ENCODE data around the gene PTTG1IP. TPM values are rescaled to one million over a fixed set of nuclear protein-coding genes. Genes with fewer than 3 reads are reported as not detected.

The PTTG1IP gene
- polyA plus RNA-seq, 3 donors, result 279 to 290 (median 279) TPM

DNA sequence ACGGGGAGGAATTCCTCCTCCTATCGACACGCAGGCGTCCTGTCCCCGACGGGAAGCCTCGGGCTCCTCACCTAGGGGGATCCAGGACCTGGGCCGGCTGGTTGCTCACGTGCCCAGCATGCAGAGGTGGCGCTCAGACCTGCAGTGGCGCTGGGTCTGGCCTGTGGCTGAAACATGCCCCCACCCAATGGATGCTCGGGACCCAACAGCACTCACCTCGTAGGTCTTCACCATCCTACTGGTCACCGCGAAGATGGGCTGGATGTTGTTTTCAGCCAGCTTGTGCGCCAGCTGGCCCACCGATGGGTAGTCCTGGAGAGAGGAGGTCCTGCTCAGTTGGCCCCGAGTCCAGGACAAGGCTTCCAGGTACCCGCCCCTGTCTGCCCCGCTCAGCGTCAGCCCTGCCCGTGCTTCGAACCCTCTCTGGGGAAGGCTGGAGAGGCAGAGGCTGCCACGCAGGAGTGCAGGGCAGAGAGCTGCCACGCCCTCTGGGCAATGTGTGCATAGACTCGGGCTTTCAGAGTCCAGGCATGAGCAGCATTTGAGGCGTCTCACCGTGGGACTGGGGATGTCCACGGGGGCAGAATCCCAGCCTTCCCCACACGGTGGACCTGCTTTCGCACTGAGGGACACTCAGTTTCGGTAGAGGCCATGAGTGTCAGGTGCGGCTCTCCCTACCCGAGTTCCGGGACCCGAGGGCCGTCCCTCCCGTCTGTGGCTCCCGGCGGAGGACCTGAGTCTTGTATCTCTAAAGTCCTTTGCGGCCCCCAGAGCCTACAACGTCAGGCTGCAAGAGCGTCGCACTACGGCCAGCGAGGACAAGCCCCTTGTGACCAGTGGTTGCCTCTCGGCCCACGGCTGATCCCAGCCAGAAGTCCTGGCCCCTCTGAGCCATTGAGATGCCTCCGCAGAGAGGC is 25.6 kb upstream of the PTTG1IP start:
- no peak for DNase-seq

DNA sequence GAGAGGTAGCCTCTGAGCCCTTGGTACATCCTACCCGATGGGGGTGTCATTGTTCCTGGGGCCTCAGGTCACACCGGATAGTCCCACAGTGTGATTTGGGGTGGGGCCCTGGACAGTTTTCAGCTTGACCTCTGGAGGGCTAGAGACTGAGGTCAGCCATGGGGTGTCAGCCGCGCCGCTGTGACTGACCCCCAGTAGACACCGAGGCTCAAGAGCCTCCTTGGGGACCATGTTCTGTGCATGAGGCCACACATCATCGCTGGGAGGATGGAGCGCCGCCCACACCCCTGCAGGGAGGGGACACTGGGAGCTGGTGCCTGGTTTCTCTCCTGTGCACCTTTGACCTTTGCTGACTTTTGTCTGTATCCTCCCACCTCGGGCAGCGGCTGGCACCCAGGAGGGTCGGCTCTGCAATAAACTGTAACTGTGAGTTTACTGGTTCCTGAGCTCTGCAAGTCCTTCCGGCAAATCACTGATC is 24.6 kb upstream of the PTTG1IP start:
- DNase-seq, result no peak

DNA sequence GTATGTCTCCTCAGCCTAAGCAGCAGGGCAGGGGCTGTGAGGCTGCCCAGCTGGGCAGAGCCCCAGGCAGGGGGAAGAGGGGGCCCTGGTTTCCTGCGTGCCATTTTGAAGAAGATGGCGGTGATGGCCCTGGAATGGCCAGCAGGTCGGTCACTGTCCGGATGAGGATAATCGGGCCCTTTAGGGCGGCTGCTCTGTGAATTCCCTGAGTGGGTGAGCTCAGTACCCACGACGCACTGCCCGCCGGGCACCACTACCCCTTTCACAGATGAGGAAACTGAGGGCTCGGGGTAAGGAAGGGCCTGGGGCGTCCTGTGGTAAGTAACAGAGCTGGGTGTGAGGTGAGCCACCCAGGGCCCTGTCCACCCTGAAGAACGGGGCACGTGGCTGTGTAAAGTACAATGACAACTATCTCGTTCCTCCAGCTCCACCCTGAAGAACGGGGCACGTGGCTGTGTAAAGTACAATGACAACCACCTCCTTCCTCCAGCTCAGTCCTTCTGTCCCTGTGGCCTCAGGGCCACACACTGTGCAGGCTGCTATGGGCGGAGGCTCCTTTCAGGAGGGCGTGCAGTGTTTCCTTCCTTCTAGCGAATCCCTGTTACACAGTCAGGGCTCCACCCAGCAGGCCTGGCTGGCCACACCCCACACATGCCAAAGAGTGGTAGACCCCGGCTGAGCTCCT is 24.0 kb upstream of the PTTG1IP start:
- DNase-seq, result no peak

DNA sequence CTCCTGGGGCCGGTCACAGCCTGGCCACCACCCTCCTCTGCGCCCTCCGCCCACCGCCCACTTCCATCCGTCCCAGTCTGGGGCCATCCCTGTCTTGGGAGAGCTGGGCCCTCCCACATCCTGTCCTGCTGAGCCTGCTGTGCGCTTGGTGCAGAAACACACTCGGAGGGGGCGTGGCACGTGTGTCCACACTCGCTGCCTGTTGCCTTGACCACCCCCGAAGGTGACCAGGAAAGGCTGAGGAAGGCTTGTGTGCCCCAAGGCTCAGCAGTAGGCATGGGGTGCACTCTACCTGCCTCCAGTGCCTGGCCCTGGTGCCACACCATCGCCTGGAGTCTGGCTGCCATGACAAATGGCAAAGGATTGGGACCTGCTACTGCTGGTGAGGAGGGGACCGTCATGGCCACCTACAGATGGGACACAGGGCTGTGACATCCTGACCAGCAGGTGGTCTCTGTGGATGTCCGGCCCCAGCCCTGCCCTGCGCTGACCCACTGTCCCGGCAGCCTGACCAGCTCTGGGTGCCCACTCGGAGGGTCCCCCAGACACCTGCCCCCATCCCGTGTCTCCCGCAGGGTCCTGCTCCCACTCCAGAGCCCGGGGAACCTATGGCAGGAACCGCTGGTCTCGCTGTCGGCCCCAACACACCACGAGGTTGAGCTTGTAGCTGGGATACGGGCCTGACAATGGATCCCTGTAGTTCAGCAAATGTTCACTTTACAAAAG is 23.2 kb upstream of the PTTG1IP start:
- no peak for DNase-seq

DNA sequence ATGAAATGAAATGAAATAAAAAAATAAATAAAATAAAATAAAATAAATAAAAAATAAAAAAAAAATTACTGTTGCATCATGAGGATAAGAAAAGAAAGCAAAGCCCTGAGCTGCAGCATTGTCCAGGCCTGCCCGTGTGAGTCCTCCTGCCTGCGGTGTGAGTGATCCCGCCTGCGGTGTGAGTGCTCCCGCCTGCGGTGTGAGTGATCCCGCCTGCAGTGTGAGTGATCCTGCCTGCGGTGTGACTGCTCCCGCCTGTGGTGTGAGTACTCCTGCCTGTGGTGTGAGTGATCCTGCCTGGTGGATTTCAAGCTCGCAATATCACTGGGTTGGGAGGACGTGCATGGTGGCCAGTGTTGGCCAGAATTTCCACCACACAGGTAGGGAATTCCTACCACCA is 22.4 kb upstream of the PTTG1IP start:
- DNase-seq, result no peak

DNA sequence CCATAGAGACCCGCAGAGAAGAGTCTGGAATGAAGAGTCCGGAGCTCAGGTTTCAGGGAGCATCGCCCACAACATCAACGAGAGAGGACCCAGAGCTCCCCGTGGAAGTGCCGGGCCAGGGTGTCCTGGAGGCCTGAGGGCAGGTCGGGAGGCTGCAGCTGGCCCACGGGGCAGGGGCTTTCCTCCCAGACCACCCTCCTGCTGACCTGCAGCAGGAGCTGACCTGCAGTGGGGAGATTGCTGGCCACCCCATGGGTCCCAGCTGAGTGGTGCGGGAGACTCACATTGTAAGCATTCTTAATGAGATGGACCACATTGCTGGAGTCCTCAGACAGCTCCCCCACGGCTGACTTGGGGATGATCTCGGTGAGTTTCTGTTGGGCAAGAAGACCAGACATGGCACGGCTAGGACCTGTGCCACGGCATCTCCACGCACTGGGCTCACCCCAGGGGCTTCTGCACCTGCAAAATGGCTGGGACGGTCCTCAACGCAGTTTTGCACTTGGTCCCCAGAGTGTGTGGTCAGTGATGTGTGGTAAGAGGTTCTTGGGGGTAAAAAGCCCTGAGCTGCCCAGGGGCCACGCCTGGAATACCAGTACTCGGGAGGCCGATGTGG is 21.3 kb upstream of the PTTG1IP start:
- DNase-seq, result no peak

DNA sequence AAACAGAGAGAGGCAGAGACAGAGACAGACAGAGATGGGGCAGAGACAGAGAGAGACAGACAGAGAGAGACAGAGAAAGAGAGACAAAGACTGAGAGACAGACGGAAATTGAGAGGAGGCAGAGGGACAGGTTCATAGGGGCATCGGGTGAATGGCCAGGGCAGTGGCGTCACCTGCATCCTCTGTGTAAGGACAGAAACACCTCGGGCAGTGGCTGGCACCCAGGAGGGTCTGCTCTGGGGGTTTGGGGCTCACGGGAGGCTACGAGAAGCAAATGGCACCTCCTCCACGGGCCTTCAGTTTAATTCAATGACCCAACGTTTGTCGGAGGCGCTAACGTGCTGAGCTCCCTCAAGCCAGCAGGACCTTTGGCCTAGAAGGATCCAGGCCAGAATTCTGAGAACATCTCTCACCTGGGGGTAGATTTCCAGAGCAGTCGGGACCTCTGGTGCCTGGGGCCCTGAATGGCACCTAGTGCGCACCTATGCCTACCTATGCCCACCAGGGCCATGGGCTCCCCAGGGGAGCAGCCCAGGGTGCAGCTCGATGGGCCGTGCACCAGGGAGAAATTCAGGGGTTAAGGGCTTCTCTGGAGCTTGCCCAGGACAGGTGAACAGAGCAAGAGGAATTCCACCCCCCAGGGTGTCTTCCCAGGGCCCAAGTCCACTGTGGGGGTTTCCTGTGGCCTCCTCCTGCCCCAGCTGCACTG is 20.6 kb upstream of the PTTG1IP start:
- DNase-seq, result no peak

DNA sequence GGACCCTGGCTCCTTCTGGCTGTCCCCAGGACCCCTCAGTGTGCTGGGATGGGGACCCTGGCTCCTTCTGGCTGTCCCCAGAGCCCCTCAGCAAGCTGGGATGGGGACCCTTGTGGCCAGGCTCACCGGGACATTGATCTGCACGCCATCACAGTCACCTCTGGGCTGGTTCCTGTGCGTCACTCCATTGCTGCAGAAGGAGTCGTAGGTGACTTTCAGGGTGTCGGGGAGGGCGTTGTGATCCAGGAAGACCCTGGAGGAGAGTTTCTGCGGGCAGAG is 19.7 kb upstream of the PTTG1IP start:
- no peak for DNase-seq

DNA sequence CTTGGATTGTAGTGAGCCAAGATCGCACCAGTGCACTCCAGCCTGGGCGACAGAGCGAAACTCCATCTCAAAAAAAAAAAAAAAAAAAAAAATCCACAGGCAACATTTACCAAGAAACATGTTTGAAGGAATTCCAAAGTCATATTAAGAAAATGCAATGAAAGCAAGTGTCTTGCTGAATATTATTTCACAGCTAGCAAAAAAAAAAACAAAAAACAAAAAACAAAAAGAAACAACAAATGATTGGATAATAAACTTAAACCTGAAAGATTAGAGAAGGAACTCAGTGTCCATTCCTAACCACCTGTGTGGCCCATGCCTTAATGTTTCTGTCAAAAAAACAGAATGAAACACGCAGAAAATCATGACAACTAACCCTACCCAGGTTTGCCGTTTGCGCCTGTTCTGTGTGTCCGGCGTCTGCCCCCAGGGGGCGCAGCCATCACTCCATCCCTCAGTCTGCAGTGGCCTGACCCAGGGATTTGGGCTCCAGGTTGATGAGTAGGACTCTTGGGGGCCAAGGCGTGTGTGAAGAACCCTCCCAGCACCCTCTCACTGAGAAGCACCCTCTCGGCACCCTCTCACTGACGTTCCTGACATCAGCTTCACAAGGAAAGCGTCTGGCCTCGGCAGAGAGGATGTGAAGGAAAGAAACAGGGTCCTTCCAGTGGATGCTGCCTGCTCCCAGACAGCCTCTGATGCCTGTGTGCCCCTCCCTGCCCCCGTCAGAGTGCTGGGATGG is 19.2 kb upstream of the PTTG1IP start:
- no peak for DNase-seq

DNA sequence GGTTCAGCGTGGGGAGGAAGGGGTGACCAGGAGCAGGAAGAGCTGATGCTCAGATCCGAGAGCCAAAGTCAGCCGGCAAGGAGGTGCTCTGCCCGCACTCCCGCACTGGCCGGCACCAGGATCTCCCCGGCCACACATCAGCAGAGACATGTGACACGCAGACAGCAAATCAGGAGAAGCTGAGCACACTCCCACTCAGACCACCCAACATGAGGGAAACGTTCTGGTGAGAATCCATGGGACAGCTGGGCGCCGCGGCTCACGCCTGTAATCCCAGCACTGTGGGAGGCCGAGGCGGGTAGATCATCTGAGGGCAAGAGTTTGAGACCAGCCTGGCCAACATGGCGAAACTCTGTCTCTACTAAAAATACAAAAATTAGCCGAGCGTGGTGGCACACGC is 18.6 kb upstream of the PTTG1IP start:
- no peak for DNase-seq

DNA sequence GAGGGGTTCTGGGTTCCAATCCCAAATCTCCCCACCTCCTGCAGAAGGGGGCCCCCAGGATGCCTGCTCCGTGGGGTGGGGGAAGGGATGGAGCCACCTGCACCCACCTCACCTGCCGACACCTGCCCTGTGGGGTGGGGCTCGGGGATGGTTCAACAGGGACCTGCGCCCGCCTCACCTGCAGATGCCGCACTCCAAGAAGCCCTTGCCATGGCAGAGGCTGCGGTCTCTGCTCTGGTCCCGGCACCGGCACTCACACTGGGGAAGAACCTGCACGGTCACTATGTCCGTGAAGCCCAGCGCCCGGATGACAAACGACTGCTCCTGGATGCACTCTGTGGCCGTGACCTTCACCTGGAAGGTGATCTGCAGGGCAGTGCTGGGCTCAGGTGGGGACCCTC is 18.1 kb upstream of the PTTG1IP start:
- DNase-seq, result no peak

DNA sequence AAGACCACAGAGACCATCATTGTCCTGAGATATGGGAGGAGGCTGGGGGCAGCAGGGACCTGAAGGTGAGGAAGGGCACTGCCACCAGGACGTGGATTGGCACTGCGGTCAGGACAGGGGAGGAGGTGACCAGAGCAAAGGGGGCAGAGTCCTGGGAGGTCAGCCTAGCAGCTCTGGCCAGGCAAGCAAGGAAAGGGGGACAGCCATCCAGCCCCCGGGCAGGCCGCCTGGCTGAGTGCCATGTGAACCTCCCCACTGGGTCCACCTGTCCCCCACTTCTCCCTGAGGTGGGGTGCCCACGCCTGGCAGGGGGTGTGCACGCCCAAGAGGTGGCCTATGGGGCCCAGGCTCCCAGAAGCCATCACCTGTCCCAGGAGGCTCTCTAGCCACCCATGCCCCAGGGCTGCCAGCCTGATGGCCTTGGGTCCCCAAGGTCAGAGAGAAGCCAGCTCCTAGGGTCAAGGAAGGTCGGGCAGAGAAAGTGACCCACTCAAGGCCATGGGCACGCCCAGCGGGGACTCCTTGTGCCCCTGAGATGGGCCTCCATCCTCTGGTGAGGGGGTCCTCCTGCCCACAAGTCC is 17.6 kb upstream of the PTTG1IP start:
- no peak for DNase-seq

DNA sequence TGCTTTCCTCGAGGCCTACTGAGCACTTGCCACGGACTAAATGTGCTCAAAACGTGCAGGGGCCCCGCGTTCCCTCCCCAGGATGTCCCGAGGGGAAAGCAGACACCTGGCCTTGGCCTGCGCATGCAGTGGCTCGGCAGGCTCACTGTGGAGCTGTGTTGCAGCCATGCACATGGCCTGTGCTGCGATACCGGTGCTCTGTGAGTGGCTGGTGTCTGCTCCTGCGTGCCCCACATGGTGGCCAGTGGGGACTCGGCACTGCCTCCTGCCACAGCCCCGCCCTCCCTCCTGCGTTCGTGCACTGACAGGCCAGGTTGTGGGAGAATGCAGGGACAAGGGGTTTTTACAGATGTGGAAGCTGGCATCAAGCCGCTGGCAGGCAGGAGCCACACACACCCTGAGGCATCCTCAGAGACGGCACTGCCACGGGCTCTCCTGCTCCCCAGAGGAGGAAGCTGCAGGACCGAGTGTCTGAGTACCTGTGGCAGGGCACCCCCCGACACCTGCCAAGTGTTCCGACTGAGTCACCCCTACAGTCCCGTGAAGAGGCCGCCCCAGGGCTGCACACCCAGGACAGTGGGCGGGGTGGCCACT is 16.9 kb upstream of the PTTG1IP start:
- DNase-seq, result no peak

DNA sequence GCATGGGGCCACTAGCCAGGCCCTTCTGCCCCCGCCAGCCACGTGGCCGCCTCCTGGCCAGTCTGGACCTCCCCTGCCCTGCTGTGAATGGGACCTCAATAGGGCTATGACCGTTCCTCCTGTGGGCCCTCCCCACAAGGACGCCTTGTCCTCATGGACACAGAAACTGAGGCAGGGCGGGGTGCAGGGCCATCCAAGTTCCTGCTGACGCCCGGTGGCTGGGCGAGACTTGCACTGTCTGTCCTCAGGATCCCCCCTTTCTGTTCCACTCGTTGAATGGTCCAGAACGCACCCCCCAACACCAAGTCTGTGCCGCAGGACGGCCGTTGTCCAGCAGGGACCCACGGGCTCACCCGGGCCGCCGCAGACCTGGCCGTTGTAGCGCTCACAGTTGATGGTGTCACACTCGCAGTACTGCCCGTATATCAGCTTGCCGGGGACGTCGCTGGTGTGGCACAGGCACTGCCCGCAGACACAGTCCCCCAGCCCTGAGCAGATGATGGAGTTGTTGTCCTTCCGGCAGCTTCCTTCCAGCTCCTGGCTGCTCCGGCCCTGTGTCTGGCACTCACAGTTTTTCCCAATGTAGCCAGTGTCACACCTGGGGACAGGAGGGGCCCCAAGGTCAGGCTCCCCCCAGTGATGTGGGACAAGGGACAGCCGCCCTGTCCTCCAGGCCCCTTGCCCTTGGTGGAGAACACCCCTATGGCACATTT is 16.3 kb upstream of the PTTG1IP start:
- DNase-seq, result no peak

DNA sequence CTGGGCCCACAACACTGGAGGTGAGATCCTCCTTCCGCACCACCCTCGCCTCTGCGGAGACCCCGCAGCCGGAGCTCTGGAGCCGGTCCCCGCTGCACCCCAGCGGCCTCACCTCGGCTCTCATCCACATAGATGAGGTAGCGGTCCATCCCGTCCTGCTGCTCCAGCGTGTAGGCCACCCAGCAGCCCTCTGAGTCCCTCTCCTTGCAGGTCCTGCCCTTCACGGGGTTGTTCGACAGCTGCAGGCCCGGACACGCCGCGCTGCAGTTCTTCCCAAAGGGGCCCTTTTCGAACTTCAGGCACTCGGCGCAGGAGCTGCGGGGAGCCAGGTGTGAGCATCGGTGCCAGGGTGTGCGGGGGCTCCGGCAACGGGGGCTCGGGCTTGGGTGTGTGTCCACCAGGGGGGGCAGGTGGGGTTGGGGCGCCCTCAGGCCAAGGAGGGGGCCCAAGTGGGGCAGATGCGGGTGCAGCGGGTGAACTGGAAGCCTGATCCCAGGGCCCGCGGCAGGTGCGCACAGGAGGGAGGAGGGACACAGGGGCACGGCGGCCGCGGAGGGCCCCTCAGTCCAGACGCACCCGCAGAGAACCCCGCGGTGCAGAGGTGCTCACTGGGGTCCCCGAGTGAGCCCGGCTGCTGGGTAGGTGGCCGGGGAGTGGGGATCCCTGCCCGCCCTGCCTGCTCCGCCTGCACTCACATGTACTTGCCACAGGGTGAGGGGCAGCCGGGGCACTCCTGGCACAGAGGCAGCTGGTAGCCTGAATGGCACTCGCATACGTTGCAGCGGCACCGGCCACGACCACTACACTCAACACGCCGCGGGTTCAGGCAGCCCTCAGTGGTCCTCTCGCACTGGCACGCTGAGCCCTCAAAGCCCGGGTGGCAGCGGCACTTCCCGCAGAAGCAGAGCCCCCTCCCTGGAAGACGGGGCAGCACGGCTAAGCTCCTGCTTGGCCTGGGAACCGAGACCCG is 15.4 kb upstream of the PTTG1IP start:
- no peak for DNase-seq

DNA sequence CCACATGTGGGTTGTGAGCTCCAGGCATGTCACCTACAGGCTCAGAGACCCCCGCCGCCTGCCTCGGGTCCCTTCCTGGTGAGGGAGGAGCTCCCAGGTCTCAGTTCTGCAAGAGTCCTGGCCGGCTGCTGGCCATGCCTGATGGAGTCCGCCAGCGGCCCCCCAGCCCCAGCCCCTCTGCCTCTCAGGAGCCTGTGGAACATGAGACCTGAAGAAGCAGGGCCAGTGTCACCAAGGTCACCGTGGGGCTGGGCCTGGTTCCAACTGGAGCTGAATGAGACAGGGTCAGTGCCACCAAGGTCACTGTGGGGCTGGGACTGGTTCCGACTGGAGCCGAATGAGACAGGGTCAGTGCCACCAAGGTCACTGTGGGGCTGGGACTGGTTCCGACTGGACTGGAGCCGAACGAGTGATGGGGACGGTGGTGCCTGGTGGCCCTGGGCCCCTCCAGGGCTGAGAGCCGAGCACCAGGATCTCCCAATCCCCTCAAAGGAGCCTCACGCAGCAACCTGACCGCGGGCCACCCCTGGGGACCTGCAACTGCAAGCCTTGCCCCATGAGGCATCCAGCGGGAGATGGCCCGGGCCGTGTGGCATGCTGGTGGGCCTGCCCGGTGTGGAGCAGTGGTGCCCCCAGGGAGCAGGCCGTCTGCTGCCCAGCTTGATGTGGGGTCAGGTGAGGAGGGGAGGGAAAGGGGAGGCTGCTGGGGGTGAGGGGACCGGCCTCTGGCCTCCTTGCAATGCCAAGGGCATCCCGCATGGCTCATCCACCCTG is 14.5 kb upstream of the PTTG1IP start:
- DNase-seq, result no peak

DNA sequence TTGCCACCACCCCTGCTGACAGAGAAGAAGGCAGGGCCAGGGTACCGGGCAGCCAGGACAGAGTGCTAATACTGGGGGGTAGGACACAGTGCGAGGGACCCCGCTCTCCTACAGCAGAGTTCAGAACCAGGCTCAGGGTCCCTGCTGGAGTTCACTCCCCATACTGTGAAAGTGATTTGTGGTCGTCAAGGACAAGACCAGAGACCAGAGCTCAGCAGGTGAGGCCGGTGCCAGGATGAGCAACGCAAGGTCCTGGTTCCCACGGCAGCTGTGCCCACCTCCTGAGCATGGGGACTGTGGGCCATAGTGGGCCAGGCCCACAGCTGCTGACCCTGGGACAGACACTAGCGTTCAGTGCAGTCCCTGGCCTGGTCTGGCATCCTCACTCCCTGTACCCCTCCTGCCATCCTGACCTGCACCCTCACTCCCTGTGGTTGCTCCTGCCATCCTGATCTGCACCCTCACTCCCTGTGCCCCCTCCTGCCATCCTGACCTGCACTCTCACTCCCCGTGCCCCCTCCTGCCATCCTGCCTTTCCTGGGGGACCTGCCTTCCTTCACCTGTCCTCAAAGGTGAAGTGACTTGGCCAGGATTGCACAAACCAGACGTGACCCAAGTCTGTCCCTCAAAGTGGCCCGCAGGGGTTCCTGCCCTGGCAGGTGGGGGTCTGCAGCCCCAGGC is 13.8 kb upstream of the PTTG1IP start:
- DNase-seq, result no peak

Measured in renal pelvis (tissue), 4 donors.